DND-41 (cell line): ENCODE results near the gene AKTIP.
A peak's percentile ranks its signal among the peaks of the same experiment; 100 is the strongest.
"Not testable (repeated sequence)": the region's sequence is repeated elsewhere in the genome, so short reads cannot be mapped to it uniquely, and the experiment has no call there.

ENCODE experiments used
- ATAC-seq: fragments of 200-7000 bp; cut with Tn5 transposase; 3 replicates; pipeline ENCODE4 v1.9.1; 2021; ENCODE audit warnings: low read depth; ENCODE audit not compliant: insufficient read depth
- DNase-seq: peaks from one replicate; pipeline ENCODE4 v3.0.0-alpha.2; 2020
- H2AFZ ChIP-seq: 2 replicates; pipeline ENCODE4 v1.6.0; 2012; ENCODE audit warnings: low read depth, low read length
- H3K27ac ChIP-seq: 2 replicates; pipeline ENCODE4 v1.5.1; 2012; ENCODE audit warnings: low read length, inconsistent platforms
- H3K27me3 ChIP-seq: fragments of 200-600 bp; sonication (generic); 2 replicates; pipeline ENCODE4 v1.6.0; 2012; ENCODE audit warnings: low read length, mild to moderate bottlenecking, inconsistent platforms; ENCODE audit not compliant: insufficient read depth, poor library complexity
- H3K36me3 ChIP-seq: 2 replicates; pipeline ENCODE4 v1.5.1; 2012; ENCODE audit warnings: low read length, inconsistent platforms; ENCODE audit not compliant: insufficient read depth
- H3K4me1 ChIP-seq: 2 replicates; pipeline ENCODE4 v1.5.1; 2012; ENCODE audit warnings: mild to moderate bottlenecking, low read length; ENCODE audit not compliant: insufficient read depth
- H3K4me2 ChIP-seq: 2 replicates; pipeline ENCODE4 v1.6.0; 2012; ENCODE audit warnings: mild to moderate bottlenecking, moderate library complexity, low read length, inconsistent platforms; ENCODE audit not compliant: insufficient read depth
- H3K4me3 ChIP-seq, 2 experiments: fragments of 200-600 bp in 1 of 2; shearing (Covaris generic) in 1 of 2; 2 replicates each; pipeline ENCODE4 v1.5.1; 2012 to 2016; ENCODE audit warnings: inconsistent platforms in 2 of 2, low read length in 2 of 2, mild to moderate bottlenecking in 2 of 2, low read depth in 1 of 2, moderate library complexity in 1 of 2
- H3K79me2 ChIP-seq: 2 replicates; pipeline ENCODE4 v1.6.0; 2012; ENCODE audit warnings: low read length, inconsistent platforms; ENCODE audit not compliant: insufficient read depth
- H3K9ac ChIP-seq: 2 replicates; pipeline ENCODE4 v1.6.0; 2012; ENCODE audit warnings: low read depth, mild to moderate bottlenecking, inconsistent platforms, low read length, moderate library complexity
- H3K9me3 ChIP-seq: 2 replicates; pipeline ENCODE4 v1.5.1; 2012; ENCODE audit warnings: low read length, moderate library complexity, mild to moderate bottlenecking, inconsistent platforms; ENCODE audit not compliant: insufficient read depth, severe bottlenecking
- H4K20me1 ChIP-seq: 2 replicates; pipeline ENCODE4 v1.6.0; 2012; ENCODE audit warnings: low read length; ENCODE audit not compliant: insufficient read depth
- CTCF ChIP-seq: IDR thresholded peaks from 2 replicates; pipeline ENCODE4 v1.5.1; 2012; ENCODE audit warnings: borderline replicate concordance, low read length, moderate library complexity, mild to moderate bottlenecking; ENCODE audit not compliant: poor library complexity, severe bottlenecking; ENCODE audit errors: extremely low read depth
- EZH2 ChIP-seq: IDR thresholded peaks from 3 replicates; pipeline ENCODE4 v1.6.1; 2012; ENCODE audit warnings: borderline replicate concordance, low read depth, mild to moderate bottlenecking, moderate library complexity, low read length, inconsistent platforms; ENCODE audit not compliant: severe bottlenecking

AKTIP gene

GRCh38 chr16:53517851-53518250 lies 14.8 kb upstream of the AKTIP start:
- Histone ChIP-seq H3K79me2 (no peaks in the 10 kb centered on the region), H3K4me1 (peaks cover 60% of the 10 kb centered on the region), H3K36me3 (no peaks in the 10 kb centered on the region), H3K9me3 (peaks cover 2% of the 10 kb centered on the region), H3K9ac (peak overlapping the region; percentile 49), H3K4me2 (peak overlapping the region; percentile 80), H4K20me1 (0 out of 2 replicates have a peak, but pooled peaks cover 3% of the 10 kb centered on the region), H3K27me3 (no peaks in the 10 kb centered on the region), H2AFZ (no peak overlapping the region), H3K4me3 (peak overlapping the region in 1 of 2 experiments; percentile 56; a peak in 2 of 4 replicates), H3K27ac (peak overlapping the region; percentile 83)
- ATAC-seq, result peak; percentile 20; the same call in 1 of the 3 replicates
- TF ChIP-seq CTCF (no peak), EZH2 (no peak)
- peak; percentile 51 for DNase-seq

GRCh38 chr16:53515811-53516210 lies 12.8 kb upstream of the AKTIP start:
- ATAC-seq, result no peak
- Histone ChIP-seq H3K27me3 (no peaks in the 10 kb centered on the region), H3K79me2 (no peaks in the 10 kb centered on the region), H3K9me3 (peaks cover 2% of the 10 kb centered on the region), H3K36me3 (no peaks in the 10 kb centered on the region), H3K4me1 (peaks cover 47% of the 10 kb centered on the region), H2AFZ (no peak overlapping the region), H4K20me1 (0 out of 2 replicates have a peak, but pooled peaks cover 3% of the 10 kb centered on the region), H3K4me2 (no peak overlapping the region), H3K4me3 (no peak overlapping the region), H3K9ac (no peak overlapping the region), H3K27ac (no peak overlapping the region)
- TF ChIP-seq EZH2 (no peak), CTCF (no peak)
- no peak for DNase-seq

DNA sequence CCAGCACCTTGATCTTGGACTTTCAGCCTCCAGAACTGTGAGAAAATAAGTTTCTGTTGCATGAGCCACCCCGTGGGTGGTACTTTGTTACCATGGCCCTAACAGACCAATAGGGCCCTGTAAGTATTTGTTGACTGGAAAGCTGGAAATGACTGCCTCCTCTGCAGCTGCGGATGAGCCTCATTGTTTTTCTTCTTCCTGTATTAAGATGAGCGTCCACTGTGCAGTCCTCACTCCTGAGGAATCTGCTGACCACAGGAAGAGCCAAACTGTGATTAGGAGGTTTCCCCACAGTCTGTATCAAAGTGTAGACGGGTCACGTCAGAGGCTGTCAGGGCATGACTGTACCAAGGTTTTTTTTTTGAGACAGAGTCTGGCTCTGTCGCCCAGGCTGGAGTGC lies 12.2 kb upstream of the AKTIP start:
- TF ChIP-seq EZH2 (no peak), CTCF (no peak)
- no peak for DNase-seq
- H3K36me3 ChIP-seq, result no peaks in the 10 kb centered on the region
- 0 out of 2 replicates have a peak, but pooled peaks cover 3% of the 10 kb centered on the region for H4K20me1 ChIP-seq
- peaks cover 47% of the 10 kb centered on the region for H3K4me1 ChIP-seq
- no peak overlapping the region for H3K9ac ChIP-seq
- no peak overlapping the region for H3K4me3 ChIP-seq
- no peak overlapping the region for H2AFZ ChIP-seq
- H3K79me2 ChIP-seq, result no peaks in the 10 kb centered on the region
- peaks cover 2% of the 10 kb centered on the region for H3K9me3 ChIP-seq
- H3K27ac ChIP-seq, result no peak overlapping the region; the same call in 1 of the 2 replicates
- H3K4me2 ChIP-seq, result no peak overlapping the region
- H3K27me3 ChIP-seq, result no peaks in the 10 kb centered on the region
- no peak for ATAC-seq

GRCh38 chr16:53512795-53513194 lies 9.8 kb upstream of the AKTIP start:
- not testable (repeated sequence) for H3K9ac ChIP-seq, DNase-seq, H3K79me2 ChIP-seq, H3K4me2 ChIP-seq, H3K27ac ChIP-seq, H4K20me1 ChIP-seq, H3K27me3 ChIP-seq, H3K4me3 ChIP-seq, H2AFZ ChIP-seq, H3K9me3 ChIP-seq, ATAC-seq, H3K36me3 ChIP-seq
- peaks cover 25% of the 10 kb centered on the region for H3K4me1 ChIP-seq
